Activated T-cell treated with anti-CD3 and anti-CD28 coated beads, Interleukin-2, amount 50 U/mL, for 48 hours (primary cell): Measurements from ENCODE around the gene HAGHL.

Experiments
- DNase-seq, 2 experiments: peaks; one replicate each; pipeline ENCODE4 v3.0.0-alpha.2; 2020

HAGHL gene

GRCh38 chr16:708959-709358 lies 17.9 kb upstream of the HAGHL start:
- DNase-seq = no peak

- DNase-seq = no peak
Observed at GRCh38 chr16:709566-710499, 17.1 kb upstream of the HAGHL start.

- DNase-seq = no peak
Observed at GRCh38 chr16:710500-711075, 16.3 kb upstream of the HAGHL start.

- no peak for DNase-seq
Observed at GRCh38 chr16:711084-711483, 15.8 kb upstream of the HAGHL start.

GRCh38 chr16:711548-712320 lies 15.2 kb upstream of the HAGHL start:
- DNase-seq = peak; percentile 84 to 89

GRCh38 chr16:712740-713250 lies 14.1 kb upstream of the HAGHL start:
- DNase-seq = peak; percentile 82 to 83

GRCh38 chr16:714079-714478 lies 12.8 kb upstream of the HAGHL start:
- no peak for DNase-seq

- DNase-seq = peak; percentile 92 to 95
Observed at GRCh38 chr16:714558-715476, 12.1 kb upstream of the HAGHL start, which contains the start of gene METRN. TSS of gene METRN (plus strand) at chr16:715118. CDS start at chr16:715290, 172 bp downstream.

- DNase-seq = peak; percentile 50 to 68
Observed at GRCh38 chr16:715477-716199, 11.3 kb upstream of the HAGHL start.

GRCh38 chr16:716200-716568 lies 10.7 kb upstream of the HAGHL start:
- no peak for DNase-seq

- DNase-seq = no peak
Observed at GRCh38 chr16:716768-717325, 10.1 kb upstream of the HAGHL start.

GRCh38 chr16:717450-718245 lies 9.3 kb upstream of the HAGHL start:
- DNase-seq = no peak

- DNase-seq = no peak
Observed at GRCh38 chr16:718389-718788, 8.5 kb upstream of the HAGHL start.

GRCh38 chr16:718922-719321 lies 8.0 kb upstream of the HAGHL start:
- no peak for DNase-seq

GRCh38 chr16:719815-720446 lies 7.0 kb upstream of the HAGHL start:
- DNase-seq = no peak

- DNase-seq = peak; percentile 74 to 78
Observed at GRCh38 chr16:720447-720989, 6.4 kb upstream of the HAGHL start.

- peak; percentile 84 to 89 for DNase-seq
Observed at GRCh38 chr16:720990-721764, 5.7 kb upstream of the HAGHL start, which contains the start of gene ANTKMT. TSS of gene ANTKMT (plus strand) at chr16:721146. CDS start at chr16:721275, 129 bp downstream.

- no peak for DNase-seq
Observed at GRCh38 chr16:721765-722540, 5.0 kb upstream of the HAGHL start.
